MM.1S (cell line): ENCODE data around the gene SUDS3.

Experiments used
- DNase-seq: peaks from one replicate; pipeline ENCODE4 v3.0.0-alpha.2; 2015
- H2AFZ ChIP-seq: fragments of 300-600 bp; sonication (generic); 2 replicates; pipeline ENCODE4 v1.6.0; 2016; ENCODE audit warnings: antibody characterized with exemption, low read length
- H3F3A ChIP-seq: fragments of 300-600 bp; sonication (generic); 2 replicates; pipeline ENCODE4 v1.6.1; 2016; ENCODE audit warnings: mild to moderate bottlenecking, antibody characterized with exemption, low read length, moderate library complexity, mixed read lengths; ENCODE audit not compliant: insufficient read depth
- H3K27ac ChIP-seq: fragments of 300-600 bp; sonication (generic); 2 replicates; pipeline ENCODE4 v1.5.1; 2016; ENCODE audit warnings: mild to moderate bottlenecking, low read length
- H3K27me3 ChIP-seq: fragments of 300-600 bp; sonication (generic); replicated peaks from 2 replicates; pipeline ENCODE4 v1.6.0; 2016; ENCODE audit warnings: low read length; ENCODE audit not compliant: insufficient read depth
- H3K36me3 ChIP-seq: fragments of 300-600 bp; sonication (generic); replicated peaks from 2 replicates; pipeline ENCODE4 v1.6.1; 2016; ENCODE audit warnings: mild to moderate bottlenecking, low read length, mixed read lengths; ENCODE audit not compliant: insufficient read depth
- H3K4me1 ChIP-seq: fragments of 300-600 bp; sonication (generic); 2 replicates; pipeline ENCODE4 v1.6.1; 2016; ENCODE audit warnings: low read length, mixed read lengths
- H3K4me2 ChIP-seq: fragments of 300-600 bp; sonication (generic); 2 replicates; pipeline ENCODE4 v1.6.0; 2016; ENCODE audit warnings: low read depth, low read length
- H3K4me3 ChIP-seq: fragments of 300-600 bp; sonication (generic); 2 replicates; pipeline ENCODE4 v1.5.1; 2016; ENCODE audit warnings: low read length, mixed read lengths
- H3K79me2 ChIP-seq: fragments of 300-600 bp; sonication (generic); 2 replicates; pipeline ENCODE4 v1.6.1; 2016; ENCODE audit warnings: mixed run types, low read length, mixed read lengths
- H3K9ac ChIP-seq: fragments of 300-600 bp; sonication (generic); 2 replicates; pipeline ENCODE4 v1.6.1; 2016; ENCODE audit warnings: low read length, mixed read lengths
- H3K9me2 ChIP-seq: fragments of 300-600 bp; sonication (generic); replicated peaks from 2 replicates; pipeline ENCODE4 v1.6.1; 2016; ENCODE audit warnings: mild to moderate bottlenecking, low read length, mixed read lengths; ENCODE audit not compliant: insufficient read depth
- H3K9me3 ChIP-seq: fragments of 300-600 bp; sonication (generic); replicated peaks from 2 replicates; pipeline ENCODE4 v1.6.1; 2016; ENCODE audit warnings: mild to moderate bottlenecking, low read length, mixed read lengths; ENCODE audit not compliant: insufficient read depth
- H4K20me1 ChIP-seq: fragments of 300-600 bp; sonication (generic); 2 replicates; pipeline ENCODE4 v1.6.1; 2016; ENCODE audit warnings: mild to moderate bottlenecking, low read length, moderate library complexity, mixed read lengths; ENCODE audit not compliant: insufficient read depth
- CTCF ChIP-seq: fragments of 300-600 bp; sonication (generic); IDR thresholded peaks from 2 replicates; pipeline ENCODE4 v1.5.1; 2016; ENCODE audit warnings: antibody characterized with exemption, low read length, mixed read lengths
- EZH2 ChIP-seq: fragments of 300-600 bp; sonication (generic); optimal IDR thresholded peaks from 2 replicates; pipeline ENCODE3; 2017; ENCODE audit warnings: low read depth, mild to moderate bottlenecking, antibody characterized with exemption, low read length, mixed read lengths
- EZH2phosphoT487 ChIP-seq: fragments of 300-600 bp; sonication (generic); IDR thresholded peaks from 2 replicates; pipeline ENCODE4 v1.6.1; 2018; ENCODE audit warnings: antibody characterized with exemption, low read length

SUDS3 gene

GRCh38 chr12:118465706-118466105, 89.4 kb downstream of the SUDS3 start:
- Histone ChIP-seq H3K27ac (no peak overlapping the region), H3K4me3 (no peak overlapping the region), H3K36me3 (no peaks in the 10 kb centered on the region), H3K9me2 (no peaks in the 10 kb centered on the region), H3K4me2 (no peak overlapping the region), H3K79me2 (no peaks in the 10 kb centered on the region), H4K20me1 (no peaks in the 10 kb centered on the region), H2AFZ (no peak overlapping the region), H3K27me3 (no peaks in the 10 kb centered on the region), H3K9me3 (no peaks in the 10 kb centered on the region), H3K4me1 (no peaks in the 10 kb centered on the region), H3F3A (no peaks in the 10 kb centered on the region), H3K9ac (no peak overlapping the region)
- no peak for DNase-seq
- no peak for TF ChIP-seq EZH2
- TF ChIP-seq EZH2phosphoT487 = no peak
- TF ChIP-seq CTCF = no peak
